HG03442 (cell line): ENCODE measurements around the gene SEPTIN1.
A peak's percentile ranks its signal among the peaks of the same experiment; 100 is the strongest.

Source experiments
- ATAC-seq: cut with Tn5 transposase; IDR thresholded peaks from one replicate; pipeline ENCODE4 v1.9.1; 2021; ENCODE audit warnings: mild to moderate bottlenecking, moderate library complexity; ENCODE audit not compliant: unreplicated experiment

SEPTIN1 gene

DNA sequence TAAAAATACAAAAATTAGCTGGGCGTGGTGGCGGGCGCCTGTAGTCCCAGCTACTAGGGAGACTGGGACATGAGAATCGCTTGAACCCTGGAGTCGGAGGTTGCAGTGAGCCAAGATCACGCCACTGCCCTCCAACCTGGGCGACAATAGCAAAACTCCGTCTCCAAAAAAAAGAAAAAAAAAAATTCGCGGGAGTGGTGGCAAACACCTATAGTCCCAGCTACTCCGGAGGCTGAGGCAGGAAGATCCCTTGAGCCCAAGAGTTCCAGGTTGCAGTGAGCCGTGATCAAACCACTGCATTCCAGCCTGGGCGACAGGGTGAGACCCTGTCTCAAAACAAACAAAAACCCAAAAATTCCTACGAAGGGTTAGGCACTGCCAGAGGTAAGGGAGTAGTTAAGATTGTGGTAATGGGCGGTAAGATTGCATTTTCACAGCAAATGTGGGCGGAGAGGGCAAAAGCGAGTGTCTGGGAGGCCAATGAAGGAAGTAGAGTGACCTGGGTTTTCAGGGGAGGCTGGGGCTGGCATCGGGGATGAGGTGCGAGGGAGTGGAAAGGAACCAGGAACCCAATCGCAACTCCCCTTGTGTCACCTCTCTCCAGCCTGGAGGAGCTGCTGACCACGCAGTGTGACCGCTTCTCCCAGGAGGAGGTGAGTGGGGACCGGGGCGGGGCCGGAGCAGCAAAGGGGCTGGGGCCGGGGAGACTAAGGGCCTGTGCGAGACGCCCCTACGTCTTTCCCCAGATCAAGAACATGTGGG, 5.1 kb downstream of the SEPTIN1 start:
- no peak for ATAC-seq

- ATAC-seq = no peak
These were observed 5.9 kb downstream of the SEPTIN1 start for GRCh38 chr16:30376461-30376902.

DNA sequence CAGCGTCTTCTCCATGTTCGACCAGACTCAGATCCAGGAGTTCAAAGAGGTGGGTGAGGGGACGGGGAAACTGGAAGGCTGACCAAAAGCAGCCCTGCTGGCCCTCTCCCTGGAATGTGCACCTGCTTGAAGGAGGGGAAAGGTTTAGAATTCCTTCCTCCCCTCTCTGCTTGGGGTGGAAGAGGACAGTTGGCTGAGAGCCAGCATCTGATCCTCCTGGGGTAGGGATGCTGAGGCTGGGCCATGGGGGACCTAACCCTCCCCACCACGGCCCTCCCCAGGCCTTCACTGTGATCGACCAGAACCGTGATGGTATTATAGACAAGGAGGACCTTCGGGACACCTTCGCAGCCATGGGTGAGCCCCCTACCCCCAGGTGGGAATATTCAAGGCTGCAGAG, 6.5 kb downstream of the SEPTIN1 start:
- no peak for ATAC-seq

GRCh38 chr16:30374538-30374937, 7.8 kb downstream of the SEPTIN1 start, which contains the start of gene MYL11:
MYL11 (plus strand) TSS chr16:30374802; CDS start chr16:30374858, 56 bp downstream.
- no peak for ATAC-seq

DNA sequence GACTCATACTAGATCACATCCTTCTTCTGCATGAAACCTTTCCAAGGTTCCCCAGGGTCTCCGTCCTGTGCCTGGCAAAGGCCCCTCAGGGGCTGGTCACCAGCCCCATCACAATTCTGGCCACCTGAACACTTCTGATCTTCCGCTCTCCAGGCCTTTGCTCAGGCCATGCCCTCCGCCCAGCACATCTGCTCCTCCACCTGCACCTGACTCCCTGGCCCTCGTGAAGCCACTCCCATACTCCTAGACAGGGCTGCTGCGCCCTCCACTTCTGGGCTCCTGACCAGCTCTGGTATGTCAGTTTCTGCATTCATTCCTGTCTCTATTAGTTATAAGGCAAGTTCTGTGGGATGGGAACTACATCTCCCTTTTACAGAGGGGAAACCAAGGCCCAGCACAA, 9.6 kb downstream of the SEPTIN1 start:
- ATAC-seq = no peak

- no peak for ATAC-seq
These were observed 10.2 kb downstream of the SEPTIN1 start for GRCh38 chr16:30372038-30372712.

DNA sequence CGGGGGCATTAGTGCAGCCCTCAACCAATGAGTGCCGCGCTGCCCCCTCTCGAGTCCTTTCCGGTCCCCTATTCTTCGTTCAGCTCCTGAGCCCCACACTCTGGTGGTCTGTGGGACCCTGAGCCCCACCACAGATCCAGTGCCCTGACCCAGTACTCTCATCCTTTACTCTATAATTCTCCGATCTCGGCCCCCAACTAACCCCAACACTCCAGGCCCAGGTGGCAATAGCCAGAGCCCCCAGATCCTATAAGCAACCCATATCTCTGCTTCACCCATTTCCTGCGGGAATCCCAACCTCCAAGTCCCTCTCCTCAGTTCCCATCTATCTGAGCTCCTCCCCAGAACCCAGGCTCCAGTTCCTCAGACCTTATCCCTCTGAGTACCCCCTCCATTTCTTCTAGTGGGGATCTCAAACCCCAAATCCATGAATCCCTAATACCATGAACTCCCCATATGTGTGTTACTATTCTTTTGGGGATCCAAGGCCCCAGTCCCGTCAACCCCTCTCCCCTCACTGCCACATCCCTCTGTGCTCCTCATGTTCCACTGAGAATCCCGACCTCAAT, 11.0 kb downstream of the SEPTIN1 start:
- ATAC-seq = no peak

GRCh38 chr16:30370456-30371247, 11.7 kb downstream of the SEPTIN1 start, which contains the start of gene TBC1D10B:
TBC1D10B (minus strand) TSS chr16:30370494; CDS start chr16:30370183, 311 bp downstream.
- peak; percentile 72 for ATAC-seq

GRCh38 chr16:30369938-30370455, 12.4 kb downstream of the SEPTIN1 start:
- peak; percentile 9 for ATAC-seq

- no peak for ATAC-seq
These were observed 13.0 kb downstream of the SEPTIN1 start for GRCh38 chr16:30369091-30369937.

GRCh38 chr16:30368792-30369090, 13.6 kb downstream of the SEPTIN1 start:
- ATAC-seq = no peak

DNA sequence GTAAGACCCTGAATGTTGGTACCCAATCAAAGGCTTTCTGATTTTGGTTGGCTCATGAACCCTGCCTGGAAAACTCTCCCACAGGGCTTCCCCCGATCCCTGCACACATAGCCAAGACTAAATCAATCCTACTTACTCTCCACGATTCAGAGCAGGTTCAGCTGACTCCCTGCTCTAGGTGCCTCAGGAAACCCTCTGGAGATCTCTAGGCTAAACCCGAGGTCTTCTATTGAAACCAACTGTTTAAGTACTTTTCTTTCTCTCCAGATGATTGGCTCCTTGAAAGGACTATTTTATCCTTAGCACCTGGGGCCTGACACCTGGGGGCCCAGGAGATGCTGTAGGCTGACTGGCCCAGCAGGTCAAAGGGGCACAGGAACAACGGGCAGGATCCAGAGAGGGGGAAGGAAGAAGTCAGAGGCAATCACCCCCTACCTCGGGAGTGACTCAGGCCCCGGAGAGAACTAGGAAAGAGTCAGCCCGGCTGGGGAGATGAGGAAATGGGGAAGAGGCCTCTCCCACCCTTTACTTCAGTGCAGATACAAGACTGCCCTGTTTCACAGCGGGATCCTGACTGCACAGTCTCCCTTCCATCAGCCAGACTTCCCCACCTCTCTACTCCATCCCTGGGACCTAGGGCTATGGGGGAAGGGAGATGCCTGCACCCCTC, 14.1 kb downstream of the SEPTIN1 start:
- no peak for ATAC-seq

DNA sequence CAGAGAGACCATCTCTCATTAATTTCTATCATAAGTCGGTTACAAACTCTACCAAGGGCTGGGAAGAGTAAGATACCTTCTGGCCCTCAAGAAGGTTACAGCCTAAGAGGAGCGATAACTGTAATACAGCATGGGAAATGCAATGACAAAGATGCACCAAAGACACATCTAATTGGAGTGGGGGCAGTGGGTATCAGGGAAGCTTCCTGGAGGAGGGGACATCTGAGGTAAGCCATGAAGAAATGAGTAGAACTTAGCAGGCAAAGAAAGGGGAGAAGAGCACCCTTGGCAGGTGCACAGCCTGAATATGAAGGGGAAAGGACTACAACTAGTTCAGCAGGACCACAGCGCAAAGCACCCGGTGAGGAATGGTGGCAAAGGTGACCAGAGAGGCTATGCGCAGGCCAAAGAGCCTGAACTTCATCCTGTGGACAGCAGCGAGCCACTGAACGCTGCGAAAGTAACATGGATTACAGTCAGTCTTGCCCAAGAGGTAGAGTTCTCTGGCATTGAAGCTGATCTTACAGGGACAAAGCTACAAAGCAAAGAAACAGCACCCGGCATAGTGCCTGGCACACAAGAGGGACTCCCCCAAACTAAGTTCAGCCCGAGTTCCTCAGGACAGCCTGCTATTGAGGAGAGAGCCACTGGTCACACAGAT, 14.9 kb downstream of the SEPTIN1 start:
- no peak for ATAC-seq

DNA sequence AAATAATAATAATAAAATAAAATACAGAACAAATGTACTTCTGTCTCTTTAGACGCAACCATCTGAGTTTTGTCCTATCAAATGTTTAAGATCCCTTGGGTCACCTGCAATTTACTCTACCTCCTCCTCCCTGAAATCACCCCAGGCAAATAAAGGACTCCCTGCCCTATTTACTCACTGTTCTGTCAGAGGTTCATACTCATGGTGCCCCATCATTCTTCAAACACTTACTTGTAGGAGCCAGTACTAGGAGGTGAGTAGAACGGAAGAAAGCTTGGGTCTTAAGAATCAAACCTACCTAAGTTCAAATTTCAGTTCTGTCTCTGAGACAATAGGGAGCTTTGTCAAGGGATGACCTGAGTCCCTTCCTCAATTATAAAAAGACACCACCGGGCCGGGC, 15.8 kb downstream of the SEPTIN1 start:
- ATAC-seq = no peak

GRCh38 chr16:30365200-30365599, 17.2 kb downstream of the SEPTIN1 start:
- ATAC-seq = no peak

DNA sequence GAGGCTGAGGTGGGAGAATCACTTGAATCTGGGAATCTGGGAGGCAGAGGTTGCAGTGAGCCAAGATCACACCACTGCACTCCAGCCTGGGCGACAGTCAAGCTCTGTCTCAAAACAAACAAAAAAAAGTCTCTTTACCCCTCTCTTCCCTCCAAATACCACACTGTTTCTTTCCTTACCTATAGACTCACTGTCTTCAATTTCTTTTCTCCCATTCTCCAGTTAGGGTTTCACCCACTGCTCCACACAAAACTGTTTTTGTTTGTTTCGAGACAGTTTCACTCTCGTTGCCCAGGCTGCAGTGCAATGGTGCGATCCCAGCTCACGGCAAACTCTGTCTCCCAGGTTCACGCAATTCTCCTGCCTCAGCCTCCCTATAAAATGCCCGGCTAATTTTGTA, 21.2 kb downstream of the SEPTIN1 start:
- ATAC-seq = no peak

DNA sequence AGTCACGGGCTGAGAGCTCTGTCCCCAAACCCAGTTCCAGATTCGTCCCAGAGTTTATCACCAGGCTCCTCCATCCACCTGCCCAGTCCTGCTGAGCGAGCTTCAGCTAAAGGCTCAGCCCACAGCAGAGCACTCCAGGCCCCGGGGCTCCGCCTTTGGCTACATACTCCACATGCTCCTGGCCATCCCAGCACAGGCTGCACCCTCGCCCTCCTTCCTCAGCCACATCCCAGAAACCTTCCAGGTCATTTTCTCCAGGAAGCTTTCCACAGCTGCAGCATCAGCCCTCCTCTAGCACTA, 22.5 kb downstream of the SEPTIN1 start:
- no peak for ATAC-seq

- ATAC-seq = no peak
These were observed 23.1 kb downstream of the SEPTIN1 start for GRCh38 chr16:30358990-30359870.
